A549 treated with AZD9567 at 1 μM for 4 hours (cell line): ENCODE measurements around the gene PEDS1. TPM values are rescaled to one million over a fixed set of nuclear protein-coding genes. Genes with fewer than 3 reads are reported as not detected.

Source experiments
- total RNA-seq: library from RNA; stranded (reverse); fragments of 200-300 nt; extraction: Qiagen RNA extraction; gene quantifications from 5 replicates; pipeline ENCODE4 v1.2.3, GENCODE V29; 2022; ENCODE audit not compliant: insufficient read depth

Gene PEDS1
- 46.7 to 53.5 TPM (median 50.4 TPM) in 5 replicates for total RNA-seq

GRCh38 chr20:50153500-50154377 is at the start of gene PEDS1:
PEDS1 (minus strand) TSS chr20:50153723; CDS start chr20:50153637, 86 bp downstream.

GRCh38 chr20:50190251-50191064 is 36.9 kb upstream of the PEDS1 start, which contains the start of gene CEBPB:
CEBPB (plus strand) TSS chr20:50190830; CDS start chr20:50191034, 204 bp downstream.

GRCh38 chr20:50112512-50113419 is 40.8 kb downstream of the PEDS1 start, which contains the start of gene UBE2V1:
UBE2V1 (minus strand) TSS chr20:50113150; CDS start chr20:50113128, 22 bp downstream.

Other genes starting within 250 kb of the PEDS1 start
- gene SPATA2, start 238.2 kb downstream of the PEDS1 start, total RNA-seq, result 8.0 to 9.3 TPM (median 8.1 TPM) in 5 replicates
- 59.0 to 67.5 TPM (median 62.5 TPM) in 5 replicates for gene RNF114, start 217.3 kb downstream of the PEDS1 start, total RNA-seq
- gene SNAI1, start 170.7 kb downstream of the PEDS1 start, total RNA-seq, result 6.5 to 13.2 TPM (median 12.5 TPM) in 5 replicates
- 101 to 157 TPM (median 103 TPM) in 5 replicates for gene UBE2V1, start 40.6 kb downstream of the PEDS1 start, total RNA-seq
- gene CEBPB, start 37.1 kb upstream of the PEDS1 start, total RNA-seq, result 126 to 275 TPM (median 270 TPM) in 5 replicates